Tibial artery (tissue), 4 donors: Measurements from ENCODE around the gene BTN3A1.
A peak's percentile ranks its signal among the peaks of the same experiment; 100 is the strongest.

Experiments
- DNase-seq, 2 donors: peaks; one replicate each; pipeline ENCODE4 v3.0.0-alpha.2; 2019
- H3K27ac ChIP-seq, 2 donors: fragments of 200-600 bp; sonication (generic) in 1 of 2; 1 replicate in 1 of 2; 2 replicates in 1 of 2; pipeline ENCODE4 v1.5.1; 2018 to 2019; ENCODE audit warnings: mild to moderate bottlenecking in 1 of 2
- H3K27me3 ChIP-seq, 2 donors: fragments of 200-600 bp; sonication (generic) in 1 of 2; one replicate each; pipeline versions ENCODE4 v1.5.1 to v1.6.0; 2016 to 2019
- H3K36me3 ChIP-seq, 3 donors: fragments of 200-600 bp; sonication (generic) in 2 of 3; one replicate each; pipeline ENCODE4 v1.5.1; 2016 to 2019; ENCODE audit warnings: mild to moderate bottlenecking in 2 of 3
- H3K4me1 ChIP-seq, 4 donors: fragments of 200-600 bp; sonication (generic) in 2 of 4; 1 replicate in 3 of 4; 2 replicates in 1 of 4; pipeline ENCODE4 v1.5.1; 2016 to 2019
- H3K4me3 ChIP-seq, 2 donors: fragments of 200-600 bp; sonication (generic) in 1 of 2; 1 replicate in 1 of 2; 2 replicates in 1 of 2; pipeline ENCODE4 v1.5.1; 2018 to 2019; ENCODE audit warnings: mild to moderate bottlenecking in 2 of 2
- H3K9me3 ChIP-seq, 3 donors: fragments of 200-600 bp; sonication (generic) in 1 of 3; one replicate each; pipeline ENCODE4 v1.5.1; 2016 to 2019
- intact Hi-C: fragments of 100-400 bp; cut with DNase I; formaldehyde crosslinking; loops from one replicate; pipeline ENCODE4 v1.15.0; 2023; ENCODE audit warnings: low total_unique reads
- TF ChIP-seq, protein P1 (sequence below), 2 experiments: fragments of 200-600 bp in 1 of 2; fragments of 450-650 bp in 1 of 2; IDR thresholded peaks; one replicate each; pipeline ENCODE4 v1.5.1; 2017 to 2019; ENCODE audit warnings: antibody characterized with exemption in 2 of 2, mild to moderate bottlenecking in 1 of 2, moderate library complexity in 1 of 2

The BTN3A1 gene

GRCh38 chr6:26436018-26436417 is 33.9 kb downstream of the BTN3A1 start:
- no peak overlapping the region for H3K27ac ChIP-seq
- TF ChIP-seq, protein P1, sequence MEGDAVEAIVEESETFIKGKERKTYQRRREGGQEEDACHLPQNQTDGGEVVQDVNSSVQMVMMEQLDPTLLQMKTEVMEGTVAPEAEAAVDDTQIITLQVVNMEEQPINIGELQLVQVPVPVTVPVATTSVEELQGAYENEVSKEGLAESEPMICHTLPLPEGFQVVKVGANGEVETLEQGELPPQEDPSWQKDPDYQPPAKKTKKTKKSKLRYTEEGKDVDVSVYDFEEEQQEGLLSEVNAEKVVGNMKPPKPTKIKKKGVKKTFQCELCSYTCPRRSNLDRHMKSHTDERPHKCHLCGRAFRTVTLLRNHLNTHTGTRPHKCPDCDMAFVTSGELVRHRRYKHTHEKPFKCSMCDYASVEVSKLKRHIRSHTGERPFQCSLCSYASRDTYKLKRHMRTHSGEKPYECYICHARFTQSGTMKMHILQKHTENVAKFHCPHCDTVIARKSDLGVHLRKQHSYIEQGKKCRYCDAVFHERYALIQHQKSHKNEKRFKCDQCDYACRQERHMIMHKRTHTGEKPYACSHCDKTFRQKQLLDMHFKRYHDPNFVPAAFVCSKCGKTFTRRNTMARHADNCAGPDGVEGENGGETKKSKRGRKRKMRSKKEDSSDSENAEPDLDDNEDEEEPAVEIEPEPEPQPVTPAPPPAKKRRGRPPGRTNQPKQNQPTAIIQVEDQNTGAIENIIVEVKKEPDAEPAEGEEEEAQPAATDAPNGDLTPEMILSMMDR (IDR thresholded peaks at IDR 0.05) = no peak
- H3K27me3 ChIP-seq = no peaks in the 10 kb centered on the region
- intact Hi-C loops = loop anchor here (10.0 kb wide), 1 partner anchor 71 kb away; the partner anchor contains the start of gene BTN3A2
- DNase-seq = no peak
- peaks cover 0 to 5% (median 0%) of the 10 kb centered on the region in 3 donors for H3K36me3 ChIP-seq
- peaks cover 0 to 35% (median 18%) of the 10 kb centered on the region in 4 donors for H3K4me1 ChIP-seq
- no peaks in the 10 kb centered on the region for H3K9me3 ChIP-seq
- H3K4me3 ChIP-seq = no peak overlapping the region

- H3K4me1 ChIP-seq = peaks cover 0 to 28% (median 13%) of the 10 kb centered on the region in 4 donors
- no peaks in the 10 kb centered on the region for H3K9me3 ChIP-seq
- intact Hi-C loops = loop anchor here (10.0 kb wide), 1 partner anchor 73 kb away; the partner anchor contains the start of gene BTN3A2
- no peak overlapping the region for H3K4me3 ChIP-seq
- H3K27me3 ChIP-seq = no peaks in the 10 kb centered on the region
- TF ChIP-seq, protein P1 (IDR thresholded peaks at IDR 0.05) = no peak
- H3K36me3 ChIP-seq = no peaks in the 10 kb centered on the region
- no peak overlapping the region for H3K27ac ChIP-seq
- no peak for DNase-seq
Measured at GRCh38 chr6:26437550-26437949, 35.5 kb downstream of the BTN3A1 start.

DNA sequence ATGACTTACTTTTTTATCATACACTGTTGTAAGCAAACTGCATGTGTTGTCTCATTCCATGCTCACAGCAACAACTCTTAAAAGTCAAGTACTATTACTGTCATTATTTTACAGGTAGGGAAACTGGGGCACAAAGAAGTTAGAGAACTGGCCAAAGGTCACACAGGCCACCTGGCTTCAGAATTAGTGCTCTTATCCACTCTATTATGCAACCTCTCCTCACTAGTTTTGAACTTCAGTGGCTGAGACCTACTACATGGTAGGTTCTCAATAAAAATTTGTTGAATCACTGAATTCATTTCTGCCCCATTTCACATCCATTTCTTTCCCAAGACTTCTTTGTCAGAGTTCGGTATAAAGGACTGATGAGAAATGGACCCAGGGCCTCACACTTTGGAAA is 35.9 kb downstream of the BTN3A1 start:
- TF ChIP-seq, protein P1 (IDR thresholded peaks at IDR 0.05) = no peak
- no peaks in the 10 kb centered on the region for H3K27me3 ChIP-seq
- DNase-seq = no peak
- H3K4me1 ChIP-seq = peaks cover 0 to 23% (median 9%) of the 10 kb centered on the region in 4 donors
- H3K9me3 ChIP-seq = no peaks in the 10 kb centered on the region
- no peaks in the 10 kb centered on the region for H3K36me3 ChIP-seq
- intact Hi-C loops = loop anchor here (10.0 kb wide), 1 partner anchor 73 kb away; the partner anchor contains the start of gene BTN3A2
- H3K4me3 ChIP-seq = no peak overlapping the region
- H3K27ac ChIP-seq = no peak overlapping the region

DNA sequence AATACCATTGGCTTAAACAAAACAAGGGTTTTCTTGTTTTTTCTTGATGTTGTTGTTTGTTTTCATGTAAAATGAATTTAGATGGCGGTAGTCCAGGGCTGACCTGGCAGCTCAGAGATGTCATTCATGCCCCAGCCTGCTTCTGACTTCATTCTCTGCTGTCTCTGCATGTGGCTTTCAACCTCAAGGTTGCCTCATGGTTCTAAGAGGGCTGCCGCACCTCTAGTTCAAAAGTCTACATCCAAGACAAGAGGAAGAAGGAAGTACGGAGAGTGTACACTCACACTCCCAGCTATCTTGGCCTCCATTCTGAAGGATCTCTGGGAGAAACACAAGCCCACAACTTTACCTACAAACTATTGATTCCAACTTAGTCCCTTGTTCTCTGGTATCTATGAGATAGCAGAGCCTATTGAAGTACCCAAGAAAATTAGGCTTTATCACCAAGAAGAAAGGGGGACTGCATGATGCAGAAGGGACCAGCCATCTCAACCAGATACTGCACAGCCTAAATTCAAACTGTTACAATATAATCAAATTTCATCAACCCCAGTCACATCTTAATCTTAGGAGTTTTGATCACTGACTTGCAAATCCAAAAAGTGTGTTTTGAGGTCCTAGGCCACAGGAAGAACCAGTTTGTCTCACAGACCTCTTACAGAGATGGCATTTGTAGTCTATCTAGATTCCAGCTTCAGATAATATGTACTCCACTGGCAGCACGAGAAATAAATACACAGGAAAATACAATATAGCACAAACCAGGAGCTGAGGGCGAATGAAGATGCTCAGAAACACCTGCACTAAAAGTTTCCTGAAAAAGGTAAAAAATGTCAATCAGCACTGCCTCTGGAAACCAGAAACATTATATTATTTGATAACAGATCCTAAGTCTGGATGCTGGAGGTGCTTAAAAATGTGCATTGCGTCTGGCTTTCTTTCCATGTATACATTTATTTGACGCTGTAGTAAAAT is 37.4 kb downstream of the BTN3A1 start:
- Histone ChIP-seq H3K4me3 (peak overlapping the region; percentile 53 to 55), H3K27me3 (no peaks in the 10 kb centered on the region), H3K27ac (peak overlapping the region; percentile 68 to 85), H3K4me1 (peaks cover 0 to 16% (median 6%) of the 10 kb centered on the region in 4 donors), H3K9me3 (no peaks in the 10 kb centered on the region), H3K36me3 (peaks cover 0 to 5% (median 0%) of the 10 kb centered on the region in 3 donors)
- intact Hi-C loops = loop anchor here (10.0 kb wide), 1 partner anchor 75 kb away; the partner anchor contains the start of gene BTN3A2
- TF ChIP-seq, protein P1 (IDR thresholded peaks at IDR 0.05) = no peak
- no peak for DNase-seq

- Histone ChIP-seq H3K27me3 (no peaks in the 10 kb centered on the region), H3K9me3 (no peaks in the 10 kb centered on the region), H3K4me3 (peak overlapping the region; percentile 53 to 55), H3K36me3 (peaks cover 0 to 18% (median 0%) of the 10 kb centered on the region in 3 donors), H3K27ac (peak overlapping the region; percentile 68 to 85), H3K4me1 (peaks cover 0 to 16% (median 6%) of the 10 kb centered on the region in 4 donors)
- intact Hi-C loops = no loop called here
- no peak for DNase-seq
- TF ChIP-seq, protein P1 (IDR thresholded peaks at IDR 0.05) = no peak
Measured at GRCh38 chr6:26440977-26441358, 38.9 kb downstream of the BTN3A1 start.
